NB4 (cell line): ENCODE data around the gene CCNYL1.

Experiments
- CTCF ChIP-seq: IDR thresholded peaks from one replicate; pipeline ENCODE4 v1.5.1; 2012; ENCODE audit warnings: low read depth, low read length
- MAX ChIP-seq: IDR thresholded peaks from 2 replicates; pipeline ENCODE4 v1.6.1; 2011; ENCODE audit warnings: low read depth, low read length
- MYC ChIP-seq: IDR thresholded peaks from 2 replicates; pipeline ENCODE4 v1.6.1; 2011; ENCODE audit warnings: low read depth, low read length
- POLR2A ChIP-seq: IDR thresholded peaks from 2 replicates; pipeline ENCODE4 v1.6.1; 2011; ENCODE audit warnings: mild to moderate bottlenecking; ENCODE audit not compliant: insufficient read length; ENCODE audit errors: extremely low read depth

GRCh38 chr2:207749873-207750272 is 38.4 kb downstream of the CCNYL1 start:
- no peak for TF ChIP-seq CTCF
- TF ChIP-seq POLR2A: no peak
- no peak for TF ChIP-seq MAX
- TF ChIP-seq MYC: no peak
